HG03460 (cell line): Measurements from ENCODE around the gene PLK2.

Experiments
- ATAC-seq: cut with Tn5 transposase; IDR thresholded peaks from one replicate; pipeline ENCODE4 v1.9.1; 2021; ENCODE audit not compliant: unreplicated experiment

The PLK2 gene

DNA sequence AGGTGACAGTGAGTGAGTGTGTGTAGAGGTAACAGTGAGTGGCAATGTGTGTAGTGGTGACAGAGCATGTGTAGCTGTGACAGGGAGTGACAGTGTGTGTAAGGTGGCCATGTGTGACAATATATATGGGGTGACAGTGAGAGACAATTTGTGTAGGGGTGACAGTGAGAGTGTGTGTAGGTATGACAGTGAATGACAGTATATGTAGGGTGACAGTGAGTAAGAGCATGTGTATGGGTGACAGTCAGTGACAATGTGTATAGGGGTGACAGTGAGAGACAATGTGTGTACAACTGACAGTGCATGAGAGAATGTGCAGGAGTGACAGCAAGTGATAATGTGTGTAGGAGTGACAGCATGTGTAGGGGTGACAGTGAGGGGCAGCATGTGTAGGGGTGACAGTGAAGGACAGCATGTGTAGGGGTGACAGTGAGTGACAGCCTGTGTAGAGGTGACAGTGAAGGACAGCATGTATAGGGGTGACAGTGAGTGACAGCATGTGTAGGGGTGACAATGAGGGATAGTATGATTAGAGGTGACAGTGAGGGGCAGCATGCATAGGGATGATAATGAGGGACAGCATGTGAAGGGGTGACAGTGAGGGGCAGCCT is 21.3 kb upstream of the PLK2 start:
- no peak for ATAC-seq

- no peak for ATAC-seq
Observed at GRCh38 chr5:58477760-58478376, 18.0 kb upstream of the PLK2 start.

- no peak for ATAC-seq
Observed at GRCh38 chr5:58475404-58475803, 15.5 kb upstream of the PLK2 start.

GRCh38 chr5:58469896-58470295 is 10.0 kb upstream of the PLK2 start:
- no peak for ATAC-seq

- ATAC-seq: peak; percentile 96
Observed at GRCh38 chr5:58466939-58467338, 7.1 kb upstream of the PLK2 start.

GRCh38 chr5:58462623-58463230 is 2.8 kb upstream of the PLK2 start:
- no peak for ATAC-seq

DNA sequence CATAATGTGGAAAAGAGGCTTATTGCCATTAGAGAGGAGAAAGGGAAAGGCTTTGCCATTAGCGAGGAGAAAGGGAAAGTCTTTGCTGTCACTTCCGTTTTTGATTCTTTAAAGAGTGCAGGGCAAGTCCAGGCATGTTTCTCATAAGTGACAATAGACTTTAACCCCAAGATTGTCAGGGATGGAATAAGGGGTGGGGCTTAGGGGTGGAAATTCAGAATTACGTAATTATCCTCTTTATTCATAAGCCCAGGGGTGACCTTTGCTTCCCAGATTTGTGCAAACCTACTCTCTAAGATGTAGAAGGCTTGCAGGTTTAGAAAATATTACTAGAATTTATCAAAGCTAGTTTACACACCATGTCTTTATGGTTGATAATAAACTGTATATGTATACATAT is 2.3 kb upstream of the PLK2 start:
- ATAC-seq: no peak

- peak; percentile 73 for ATAC-seq
Observed at GRCh38 chr5:58460732-58461286, 923 bp upstream of the PLK2 start.

DNA sequence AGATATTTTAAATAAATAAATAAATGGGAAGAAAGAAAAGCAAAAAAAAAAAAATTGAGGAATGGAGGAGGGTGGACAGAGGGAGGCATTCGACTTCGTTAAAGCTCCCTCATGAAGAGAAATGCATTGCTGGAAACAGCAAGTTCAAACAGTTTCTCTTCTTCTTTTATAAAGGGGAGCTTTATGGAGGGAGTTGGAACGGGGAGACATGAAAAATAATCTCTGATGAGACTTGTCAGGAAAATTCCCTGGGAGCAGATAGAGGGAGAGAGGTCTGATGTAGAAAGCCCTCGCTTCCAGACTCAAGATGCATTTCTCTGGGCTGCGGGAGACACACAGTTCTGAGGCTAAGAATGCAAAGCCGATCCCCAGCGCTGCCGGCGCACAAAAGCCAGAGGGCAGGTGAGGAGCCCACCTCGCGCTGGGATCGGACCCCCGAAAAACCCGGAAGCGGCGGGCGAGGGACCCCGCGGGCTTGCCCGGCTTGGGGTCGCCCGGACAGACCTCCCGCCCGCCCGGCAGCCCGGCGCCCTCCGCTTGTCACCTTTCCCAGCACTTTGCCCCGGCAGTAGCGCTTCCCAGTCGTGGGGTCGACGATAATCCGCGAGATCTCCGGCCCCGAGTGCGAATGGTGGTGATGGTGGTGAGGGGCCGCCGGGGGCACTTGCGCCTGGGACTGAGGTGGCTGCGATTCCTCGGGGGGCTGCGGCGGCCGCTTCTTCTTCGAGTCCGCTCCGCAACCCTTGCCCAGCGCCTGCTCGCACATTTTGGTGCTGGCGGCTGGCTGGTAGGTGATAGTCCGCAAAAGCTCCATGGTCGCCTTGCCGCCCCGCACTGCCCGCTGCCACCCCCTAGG is 512 bp downstream of the PLK2 start:
- no peak for ATAC-seq

DNA sequence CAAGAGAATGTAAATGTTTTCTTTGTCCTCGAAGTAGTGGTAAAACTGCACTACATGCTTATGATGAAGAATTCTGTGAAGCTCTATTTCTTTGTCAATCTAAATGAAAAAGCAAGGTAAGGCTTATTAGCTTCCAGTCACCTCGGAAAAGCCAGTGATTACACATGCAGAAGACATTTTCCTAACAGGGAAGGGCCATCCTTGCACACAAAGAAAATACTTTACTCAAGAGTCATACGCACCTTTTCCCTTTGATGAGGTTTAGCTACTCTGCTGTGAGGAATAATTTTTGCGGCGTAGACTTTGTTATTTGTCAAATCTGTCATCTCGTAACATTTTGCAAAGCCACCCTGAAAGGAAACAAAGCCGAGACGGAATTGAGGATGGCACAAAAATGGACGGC is 1.1 kb downstream of the PLK2 start:
- no peak for ATAC-seq

- no peak for ATAC-seq
Observed at GRCh38 chr5:58458141-58458742, 1.6 kb downstream of the PLK2 start.

- ATAC-seq: no peak
Observed at GRCh38 chr5:58457050-58457449, 2.8 kb downstream of the PLK2 start.

DNA sequence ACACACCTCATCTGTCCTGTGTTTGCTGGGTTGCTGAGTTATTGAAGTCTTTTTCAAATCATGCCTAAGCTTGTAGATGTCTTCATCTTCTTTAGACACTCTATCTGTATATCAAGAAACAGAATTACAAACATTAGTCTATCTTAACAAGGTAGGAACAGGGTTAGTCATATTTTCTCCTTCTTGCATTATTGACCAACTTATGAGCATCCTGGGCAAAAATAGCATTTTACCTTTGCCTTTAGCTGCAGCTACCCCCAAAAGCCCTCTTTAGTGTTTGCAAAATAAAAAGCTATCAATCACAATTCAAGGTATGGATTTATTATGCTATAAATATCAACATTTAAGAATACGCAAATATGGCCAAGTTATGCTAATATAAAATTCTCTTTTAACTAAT is 3.4 kb downstream of the PLK2 start:
- no peak for ATAC-seq

DNA sequence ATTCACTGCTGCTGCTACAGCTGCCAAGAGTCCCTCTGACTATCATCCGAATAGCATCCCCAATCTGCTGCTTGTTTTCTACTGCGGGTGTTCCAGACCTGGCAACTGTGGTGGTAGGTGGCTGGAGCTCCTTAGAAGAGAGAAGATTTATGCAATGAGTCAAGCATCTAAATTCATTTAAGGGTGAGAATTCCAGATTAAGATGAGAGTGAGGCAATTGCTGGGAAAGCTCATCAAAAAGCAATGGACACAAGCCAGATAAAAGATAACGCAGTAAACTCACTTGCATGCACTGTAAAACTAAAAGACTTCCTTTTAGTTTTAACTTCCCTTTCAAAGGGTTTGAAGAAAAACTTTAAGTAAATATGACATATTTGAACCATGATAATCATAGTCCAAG is 3.9 kb downstream of the PLK2 start:
- ATAC-seq: no peak

DNA sequence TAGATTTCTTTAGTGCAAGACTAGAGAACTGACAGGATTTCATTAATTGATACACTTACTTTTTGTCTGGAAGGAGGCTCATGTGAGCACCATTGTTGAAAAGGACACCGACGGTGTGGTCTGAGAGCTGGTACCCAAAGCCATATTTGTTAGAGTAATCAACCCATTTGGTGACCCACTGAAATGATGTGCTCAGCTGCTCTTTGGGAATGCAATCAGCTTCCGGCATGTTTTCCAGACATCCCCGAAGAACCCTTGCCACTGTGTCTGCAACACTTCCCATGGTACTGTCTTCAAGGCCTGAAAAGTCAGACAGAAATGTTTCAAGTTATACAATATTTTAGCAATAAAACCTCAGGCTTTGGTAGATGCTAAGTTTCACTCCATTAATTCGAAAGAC is 4.4 kb downstream of the PLK2 start:
- no peak for ATAC-seq

GRCh38 chr5:58455066-58455465 is 4.8 kb downstream of the PLK2 start:
- no peak for ATAC-seq

DNA sequence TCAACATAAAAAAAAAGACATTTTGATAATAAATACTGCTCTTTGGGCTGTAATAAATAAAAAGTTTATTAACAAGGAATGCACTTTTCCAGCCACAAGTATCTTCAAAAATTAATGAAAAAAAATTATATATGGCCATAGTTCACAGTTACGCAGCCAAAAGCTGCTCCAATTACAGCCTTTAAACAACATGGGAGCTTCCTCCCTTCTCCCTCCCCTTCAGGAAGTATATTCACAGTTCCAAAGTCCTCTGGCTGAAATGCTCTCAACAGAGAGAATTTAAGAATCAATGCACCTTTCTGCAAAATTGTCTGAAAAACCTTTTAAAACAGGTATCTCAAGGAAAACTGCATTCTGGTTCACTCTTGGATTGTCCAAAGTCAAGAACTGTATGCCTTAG is 5.9 kb downstream of the PLK2 start:
- ATAC-seq: no peak

DNA sequence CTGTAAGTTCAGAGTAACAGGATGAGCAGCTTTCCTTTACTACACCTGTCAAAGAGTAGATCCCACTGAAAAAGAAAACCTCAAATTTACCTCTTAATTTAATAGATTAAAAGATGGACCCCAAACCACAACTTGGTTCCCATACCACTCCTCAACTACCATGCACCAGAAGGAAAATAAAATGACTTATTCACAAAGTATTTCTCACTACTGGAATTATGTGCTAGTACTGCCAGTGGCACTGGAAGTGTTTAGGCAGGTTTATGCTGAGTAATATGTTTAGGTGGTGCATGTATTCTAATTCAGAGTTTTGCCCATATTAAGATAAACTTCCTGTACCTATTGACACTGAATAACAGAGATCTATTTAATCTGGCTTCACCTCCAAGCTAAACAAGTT is 6.6 kb downstream of the PLK2 start:
- no peak for ATAC-seq

DNA sequence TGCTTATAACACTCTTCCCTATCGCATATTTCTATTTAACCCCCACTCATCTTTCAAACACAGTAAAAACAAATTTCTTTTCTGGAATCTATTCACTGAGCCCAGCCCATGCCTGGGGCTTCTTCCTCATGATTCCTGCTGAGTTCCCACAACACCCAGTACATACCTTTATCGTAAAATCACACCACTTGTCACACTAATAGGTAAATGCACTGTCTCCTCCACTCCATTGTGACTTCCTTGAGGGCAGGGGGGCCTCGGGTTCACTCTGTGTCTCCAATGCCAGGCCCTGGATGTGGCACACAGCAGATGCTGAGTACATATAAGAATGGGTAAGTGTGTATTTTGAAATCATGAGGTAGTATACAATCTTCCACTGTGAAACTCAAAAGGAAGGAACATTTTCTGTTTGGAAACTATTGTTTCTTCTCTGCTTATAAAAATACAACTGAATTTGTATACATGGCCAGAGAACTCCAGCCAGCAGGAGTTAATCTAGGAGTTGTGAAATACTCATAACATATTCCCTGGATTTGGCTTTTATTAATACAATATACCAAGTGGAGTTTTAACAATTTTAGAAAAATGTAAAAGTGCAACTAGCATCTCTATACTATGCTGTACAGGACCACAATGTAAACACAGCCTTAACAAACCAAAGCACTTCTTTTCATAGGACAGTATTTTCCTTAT is 7.2 kb downstream of the PLK2 start:
- no peak for ATAC-seq

DNA sequence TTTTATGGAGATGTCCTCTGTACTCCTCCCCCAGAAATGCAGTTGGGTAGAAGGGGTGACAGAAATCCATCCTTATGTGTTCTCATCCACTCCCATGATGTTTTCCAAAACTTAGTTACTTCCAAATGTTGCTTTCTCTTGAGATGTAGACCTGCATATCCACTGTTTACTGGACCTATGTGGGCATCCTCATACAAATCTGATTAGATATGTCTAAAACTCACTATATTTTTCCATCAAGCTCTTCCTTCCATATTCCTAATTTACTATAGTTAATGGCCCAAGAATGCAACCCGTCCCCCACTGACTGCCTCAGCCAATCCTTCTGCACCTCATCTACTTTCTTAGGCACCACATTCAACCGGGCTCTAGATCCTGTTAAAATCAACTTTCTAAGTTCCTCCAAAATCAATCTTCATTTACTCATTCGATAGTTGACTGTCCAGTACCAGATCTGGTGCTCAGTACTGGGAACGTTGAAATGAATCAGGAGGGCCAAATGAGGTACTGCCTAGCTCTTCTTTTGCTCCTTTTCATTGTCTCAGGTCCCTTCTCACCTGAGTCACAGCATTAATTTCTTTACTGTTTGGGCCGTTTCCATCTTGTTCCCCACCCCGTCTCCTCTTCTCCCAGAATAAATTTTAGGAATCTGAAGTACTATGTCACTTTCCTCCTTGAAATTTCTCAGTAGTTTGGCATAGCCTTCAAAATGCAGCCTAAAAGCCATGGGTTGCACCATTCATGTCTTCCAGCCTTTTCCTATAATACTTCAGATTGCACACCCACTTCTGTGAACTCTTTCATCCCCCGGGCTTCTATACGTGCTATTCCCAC is 7.9 kb downstream of the PLK2 start:
- ATAC-seq: no peak
